Kidney tubule cell (primary cell): ENCODE results near the gene ZKSCAN5.

Experiments used
- DNase-seq: peaks from one replicate; pipeline ENCODE4 v3.0.0-alpha.2; 2018; ENCODE audit warnings: low spot score

ZKSCAN5 gene

GRCh38 chr7:99504603-99505323 lies at the start of gene ZKSCAN5:
ZKSCAN5 (plus strand) TSS chr7:99504662; CDS start chr7:99506045, 1,383 bp downstream.
- peak; percentile 97 for DNase-seq

GRCh38 chr7:99455874-99456273 lies 48.6 kb upstream of the ZKSCAN5 start:
- no peak for DNase-seq

DNA sequence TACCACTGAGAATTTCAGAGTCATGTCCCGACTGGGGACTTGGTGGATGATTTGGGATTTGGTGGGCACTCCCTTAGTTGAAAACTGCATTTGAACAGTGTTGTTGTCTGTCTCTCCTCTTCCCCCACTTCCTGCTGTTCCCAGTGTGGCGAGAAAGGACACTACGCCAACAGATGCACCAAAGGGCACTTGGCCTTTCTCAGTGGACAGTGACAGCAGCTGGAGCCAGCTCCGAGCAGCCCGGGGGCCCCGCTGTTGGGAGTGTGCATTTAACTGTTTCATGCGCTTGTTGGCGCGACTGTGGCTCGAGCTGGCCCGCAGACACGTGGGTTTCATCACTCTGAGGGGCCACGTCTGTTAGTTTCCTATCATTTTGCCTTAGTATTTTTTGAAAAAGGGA lies 48.2 kb upstream of the ZKSCAN5 start:
- DNase-seq: no peak

DNA sequence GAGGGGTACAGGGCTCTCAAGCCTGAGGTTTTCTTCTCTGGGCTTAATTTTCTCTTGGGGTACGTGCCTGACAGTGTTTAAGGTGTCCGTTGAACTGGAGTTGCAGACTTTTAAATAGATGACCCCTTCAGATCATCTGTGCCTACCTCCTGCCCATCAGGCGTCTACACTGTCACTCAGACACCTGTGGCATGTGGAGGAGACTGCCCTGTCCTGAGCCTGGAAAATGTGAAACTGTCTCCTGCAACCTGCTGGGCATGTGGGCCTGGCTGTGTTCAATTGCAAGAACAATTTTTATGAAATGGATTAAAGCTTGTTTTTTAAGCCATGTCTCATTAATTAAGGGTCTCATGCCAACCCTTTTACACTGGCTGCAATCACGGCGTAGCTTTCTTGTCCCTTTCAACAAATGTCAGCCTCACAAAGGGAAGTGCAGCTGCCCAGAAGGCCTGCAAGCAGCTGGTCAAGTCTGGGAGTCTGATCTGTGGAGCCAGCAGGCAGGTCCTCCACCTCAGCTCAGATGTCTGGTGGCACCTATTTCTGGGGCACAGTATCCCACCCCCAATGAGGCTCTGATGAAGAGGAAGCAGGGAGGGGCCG lies 47.3 kb upstream of the ZKSCAN5 start:
- no peak for DNase-seq

DNA sequence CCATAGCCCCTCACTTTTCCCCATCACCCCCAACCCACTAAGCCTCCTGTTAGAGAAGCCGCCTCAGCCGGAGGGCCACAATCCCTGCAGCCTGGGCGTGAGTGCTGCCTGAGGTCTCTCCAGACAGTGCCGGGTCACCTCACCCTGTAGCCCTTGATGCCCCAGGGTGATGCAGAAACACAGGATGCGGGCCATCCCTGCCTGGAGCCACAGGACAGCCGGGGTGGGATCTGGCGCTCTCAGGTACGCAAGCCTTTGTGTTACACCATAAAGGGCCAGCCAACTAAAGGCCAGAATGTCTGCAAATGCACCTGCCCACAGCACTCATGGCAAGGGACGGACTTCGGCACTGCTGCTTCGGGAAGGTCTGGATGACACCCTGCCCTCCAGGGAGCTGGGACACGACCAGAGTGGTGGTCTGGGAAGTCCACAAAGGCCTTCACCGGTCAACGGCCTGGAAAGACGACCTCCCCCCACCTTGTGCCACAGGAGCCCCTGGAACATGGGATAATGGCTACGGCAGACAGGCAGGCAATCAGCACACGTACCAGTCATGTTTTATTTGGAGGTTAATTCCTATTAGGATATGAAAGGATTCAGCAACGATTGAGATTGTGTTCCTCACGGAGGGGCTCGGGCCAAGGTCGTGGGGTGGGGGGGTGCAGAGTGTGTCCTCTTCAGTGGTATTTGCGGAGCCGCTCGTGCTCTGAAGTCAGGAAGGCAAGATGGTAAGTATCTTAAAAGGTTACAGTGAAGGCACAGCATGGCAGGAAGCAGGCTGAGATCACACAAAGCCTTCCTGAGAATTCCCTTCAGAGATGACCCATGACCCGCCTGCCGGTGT lies 46.6 kb upstream of the ZKSCAN5 start:
- no peak for DNase-seq

GRCh38 chr7:99459087-99459486 lies 45.4 kb upstream of the ZKSCAN5 start:
- DNase-seq: peak; percentile 45

DNA sequence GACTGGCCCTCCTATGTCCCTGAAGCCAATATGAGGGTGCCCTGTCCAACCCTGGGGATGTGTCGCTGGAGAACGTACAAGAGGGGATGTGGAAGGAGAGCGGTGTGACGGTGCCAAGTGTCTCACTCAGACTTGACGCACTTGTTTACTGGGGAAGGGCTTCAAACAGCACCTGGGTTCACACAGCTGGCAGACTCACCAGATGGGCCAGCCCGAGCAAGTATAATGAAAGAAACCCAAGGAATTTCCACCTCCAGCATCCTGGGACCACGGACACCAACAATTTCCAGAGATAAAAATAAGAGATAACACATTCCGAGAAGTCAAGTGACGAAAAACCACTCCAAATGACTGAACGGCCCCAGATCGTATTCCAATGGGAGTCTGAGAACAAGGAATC lies 43.8 kb upstream of the ZKSCAN5 start:
- DNase-seq: no peak

GRCh38 chr7:99461221-99461620 lies 43.2 kb upstream of the ZKSCAN5 start:
- DNase-seq: no peak

DNA sequence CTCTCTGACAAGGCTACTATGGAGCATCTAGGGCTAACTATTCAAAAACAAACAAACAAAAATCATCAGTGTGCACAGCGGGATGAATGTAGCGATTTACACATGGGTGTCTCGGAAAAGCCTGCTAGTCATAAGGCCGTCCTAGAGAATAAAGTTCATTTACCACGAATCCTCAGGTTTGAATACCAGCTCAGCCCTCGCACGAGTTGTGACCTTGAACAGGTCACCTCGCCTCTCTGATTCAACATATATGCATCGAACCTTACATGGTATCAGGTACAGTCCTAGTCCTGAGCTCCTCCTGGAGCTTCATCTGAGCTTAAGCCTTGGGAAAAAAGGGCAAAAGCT lies 39.1 kb upstream of the ZKSCAN5 start:
- DNase-seq: no peak

DNA sequence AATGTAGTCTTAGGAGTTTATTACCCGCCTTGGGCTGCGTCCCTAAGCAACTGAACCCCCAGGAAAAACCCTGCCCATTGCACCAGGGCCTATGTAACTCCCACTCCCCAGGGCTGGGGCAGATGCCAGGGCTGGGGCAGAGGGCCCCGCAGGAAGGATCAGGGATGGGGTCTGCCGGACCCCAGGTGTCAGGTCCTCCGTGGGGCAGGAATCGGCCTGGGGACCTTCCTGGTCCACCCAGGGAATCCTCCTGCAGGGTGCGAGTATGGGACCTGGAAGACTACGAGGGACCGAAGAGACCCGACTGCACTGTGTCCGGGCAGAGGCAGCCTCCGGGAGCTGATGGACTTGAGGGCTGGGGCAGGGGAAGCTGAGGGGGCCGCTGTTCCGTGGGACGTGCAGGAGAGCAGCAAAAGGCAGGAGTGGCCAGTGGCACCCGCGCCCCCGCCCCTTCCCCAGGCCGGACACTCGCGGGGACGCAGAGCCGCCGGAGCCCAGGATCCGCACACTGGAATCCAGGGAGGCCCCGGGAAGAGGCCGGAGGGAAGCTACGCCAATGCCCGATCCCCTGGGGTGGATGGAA lies 36.0 kb upstream of the ZKSCAN5 start:
- DNase-seq: no peak

DNA sequence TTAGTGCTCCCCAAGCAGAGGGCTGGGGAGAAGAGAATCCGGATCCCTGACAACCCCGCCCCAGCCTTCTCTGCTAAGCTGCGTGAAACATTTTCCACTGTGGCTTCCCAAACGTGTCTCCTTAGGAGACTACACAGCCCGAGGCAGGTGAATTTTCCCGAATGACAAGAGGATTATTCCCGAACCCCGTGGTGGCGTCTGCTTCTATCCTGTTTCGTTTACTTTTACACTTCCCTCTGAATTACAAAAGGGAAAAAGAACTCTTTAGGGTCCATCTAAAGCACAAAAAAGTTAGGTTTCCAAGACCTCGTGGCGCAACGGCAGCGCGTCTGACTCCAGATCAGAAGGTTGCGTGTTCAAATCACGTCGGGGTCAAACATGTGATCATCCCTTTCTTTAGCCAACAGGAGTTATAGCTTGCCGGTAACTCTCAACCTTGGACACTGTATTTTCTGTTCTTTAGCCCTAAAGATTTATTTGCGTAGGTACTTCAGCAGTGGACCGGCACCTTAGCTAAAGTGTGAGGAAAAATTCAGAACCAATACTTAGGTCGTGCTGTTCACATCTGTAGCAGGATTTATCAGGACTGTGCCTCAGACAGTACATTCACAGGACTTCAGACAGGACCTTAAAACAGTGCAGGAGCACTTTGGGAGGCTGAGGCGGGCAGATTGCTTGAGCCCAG lies 34.9 kb upstream of the ZKSCAN5 start:
- peak; percentile 19 for DNase-seq

DNA sequence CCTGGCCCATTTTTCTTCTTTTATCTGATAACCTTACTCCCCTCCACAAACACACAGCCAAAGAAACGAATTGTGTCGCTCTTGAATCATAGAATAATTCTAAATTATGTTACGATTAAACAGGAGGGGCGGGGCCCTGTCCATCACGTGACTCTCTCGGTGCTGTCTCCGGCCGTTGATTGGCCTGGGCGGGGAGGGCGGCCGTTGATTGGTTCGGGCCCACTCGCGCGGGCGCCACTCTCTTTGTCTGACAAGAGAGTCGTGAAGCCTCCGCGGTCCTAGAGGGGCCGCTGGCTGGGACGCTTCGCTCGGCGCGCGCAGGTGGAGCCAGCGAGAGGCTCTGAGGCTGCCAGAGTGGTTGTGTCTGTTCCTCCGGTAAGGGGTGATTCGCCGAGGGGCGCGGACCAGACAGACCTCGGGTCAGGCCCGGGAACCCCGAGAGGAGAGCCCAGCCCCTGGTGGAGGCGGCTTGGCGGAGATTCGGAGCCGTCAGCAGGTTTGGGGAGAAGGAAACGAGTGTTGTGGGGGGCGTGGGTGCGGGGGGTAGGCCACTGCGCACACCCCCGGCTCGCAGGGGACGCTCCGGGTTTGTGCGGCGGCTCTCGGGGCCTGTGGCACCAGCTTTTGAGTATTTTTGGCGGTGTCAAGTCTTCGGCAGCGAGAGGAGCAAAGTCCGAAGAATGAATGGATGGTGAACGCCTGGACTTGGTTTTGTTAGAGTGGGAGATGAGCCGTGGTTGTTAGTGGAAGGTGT lies 31.7 kb upstream of the ZKSCAN5 start, which contains the start of gene ZNF789:
Gene ZNF789 (plus strand): TSS at position 330 of the 754 bp plus-strand sequence. CDS start 3,567 bp downstream, outside the sequence.
- DNase-seq: peak; percentile 97

DNA sequence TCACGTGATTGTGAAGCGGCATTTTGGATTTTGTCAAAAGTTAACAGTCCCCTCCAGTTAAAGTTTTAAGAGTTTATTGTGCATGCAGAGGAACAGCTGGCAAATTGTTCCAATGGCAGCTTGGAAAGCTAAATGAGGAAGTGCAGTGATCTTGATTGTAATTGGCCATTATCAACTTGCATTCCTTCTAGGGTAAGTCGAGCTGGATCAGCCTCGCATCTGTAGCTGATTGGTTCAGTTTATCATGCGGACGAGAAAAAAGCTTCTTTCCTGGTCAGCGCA lies 31.2 kb upstream of the ZKSCAN5 start:
- DNase-seq: peak; percentile 76

GRCh38 chr7:99476107-99476506 lies 28.4 kb upstream of the ZKSCAN5 start:
- no peak for DNase-seq

DNA sequence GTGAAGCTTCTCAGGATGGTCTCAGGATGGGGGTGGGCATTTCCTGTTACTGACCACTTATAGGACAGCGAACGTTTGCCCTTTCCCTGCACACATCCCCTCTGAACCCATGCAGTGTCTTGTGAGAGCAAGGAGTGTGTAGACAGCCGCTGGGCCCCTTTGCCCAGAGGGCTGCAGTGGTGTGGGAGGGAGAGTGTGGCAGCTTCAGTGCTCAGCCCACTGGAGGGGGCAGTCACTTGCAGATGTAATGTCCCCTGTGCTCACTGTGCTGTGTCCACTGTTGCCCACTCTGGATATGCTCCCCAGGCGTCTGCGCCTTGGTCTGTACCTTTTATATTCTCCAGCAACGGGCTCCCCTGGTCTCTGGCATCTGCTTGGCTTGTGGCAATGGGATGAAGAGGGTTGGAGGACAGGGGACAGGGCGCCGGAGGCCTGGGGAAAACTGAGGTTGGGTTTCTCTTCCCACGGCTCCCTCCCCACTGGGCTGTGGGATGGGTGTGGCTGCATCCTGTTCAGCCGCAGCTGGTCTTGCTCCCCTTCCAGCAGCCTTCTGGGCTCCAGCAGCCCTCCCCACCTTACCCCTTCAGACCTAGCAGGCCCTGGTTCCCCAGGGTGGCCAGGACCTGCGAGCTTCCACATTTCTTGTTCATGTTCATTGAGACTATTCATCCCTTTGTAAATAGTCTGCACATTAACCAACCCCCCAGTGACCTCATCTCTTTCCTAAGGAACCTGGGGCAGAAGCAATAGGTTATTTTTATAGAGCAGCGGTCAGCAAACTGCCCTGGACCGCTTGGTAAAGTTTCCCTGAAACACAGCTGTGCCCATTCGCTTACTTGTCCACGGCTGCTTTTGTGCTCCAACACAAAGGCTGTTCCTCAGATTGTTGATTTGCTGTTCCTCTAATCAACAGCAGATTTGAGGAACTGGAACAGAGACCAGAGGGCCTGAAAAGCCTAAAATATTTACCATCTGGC lies 25.7 kb upstream of the ZKSCAN5 start:
- DNase-seq: no peak

- no peak for DNase-seq
These were observed 19.4 kb upstream of the ZKSCAN5 start for GRCh38 chr7:99485094-99485493.

- DNase-seq: no peak
These were observed 15.2 kb upstream of the ZKSCAN5 start for GRCh38 chr7:99489235-99489634.

DNA sequence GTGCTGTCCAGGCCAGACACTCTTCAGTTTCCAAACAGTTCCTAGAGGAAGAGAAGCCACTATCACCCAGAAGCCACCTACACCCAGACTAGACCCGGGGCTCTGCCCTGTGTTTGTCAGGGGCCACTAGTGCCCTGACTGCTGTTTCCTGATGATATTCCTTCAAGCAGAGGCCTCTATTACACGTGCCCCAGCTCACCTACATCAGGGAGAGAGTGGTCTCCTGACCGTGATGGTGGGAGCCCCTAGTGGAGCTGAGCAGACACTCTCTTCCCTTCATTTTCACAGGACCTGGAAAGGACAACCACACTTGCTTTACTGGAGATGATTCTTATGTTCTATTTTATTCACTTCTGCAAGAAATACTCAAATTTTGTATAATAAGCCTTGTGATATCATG lies 13.6 kb upstream of the ZKSCAN5 start:
- no peak for DNase-seq

- no peak for DNase-seq
These were observed 10.6 kb upstream of the ZKSCAN5 start for GRCh38 chr7:99493823-99494222.
